ENCODE data around the gene CMTM5.
A peak's percentile ranks its signal among the peaks of the same experiment; 100 is the strongest.

Gene CMTM5

DNA sequence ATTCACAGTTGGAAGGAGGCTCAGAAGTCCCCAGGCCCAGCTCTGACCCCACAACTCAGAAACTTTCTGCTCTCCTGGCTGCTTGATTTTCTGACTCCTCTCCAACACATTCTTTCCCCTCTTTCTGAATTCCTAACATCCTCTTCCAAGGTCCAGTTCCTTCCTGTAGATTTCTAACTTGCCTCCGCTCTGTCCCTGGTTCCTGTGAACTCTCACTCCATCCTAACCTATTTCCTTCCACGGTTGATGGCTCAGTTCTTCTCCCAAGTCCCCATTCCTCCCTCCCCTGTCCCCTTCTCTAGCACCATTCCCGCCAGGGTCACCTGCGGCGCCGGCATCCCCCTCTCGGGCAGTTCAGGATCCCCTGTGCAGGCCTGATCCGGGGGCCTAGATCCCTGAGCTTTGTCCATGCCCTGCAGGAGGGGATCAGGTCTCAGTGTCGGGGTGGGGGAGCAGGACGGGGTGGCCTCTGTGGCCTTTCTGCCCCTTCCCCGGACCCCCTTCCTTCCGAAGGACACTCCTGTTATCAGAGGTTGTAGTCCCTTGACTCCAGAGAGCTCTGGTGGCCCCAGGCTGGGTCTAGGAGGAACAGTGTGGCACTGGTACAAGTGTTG, 18.2 kb upstream of the CMTM5 start:
- no peak for DNase-seq

GRCh38 chr14:23359167-23359626, 17.6 kb upstream of the CMTM5 start:
- DNase-seq, result no peak

DNA sequence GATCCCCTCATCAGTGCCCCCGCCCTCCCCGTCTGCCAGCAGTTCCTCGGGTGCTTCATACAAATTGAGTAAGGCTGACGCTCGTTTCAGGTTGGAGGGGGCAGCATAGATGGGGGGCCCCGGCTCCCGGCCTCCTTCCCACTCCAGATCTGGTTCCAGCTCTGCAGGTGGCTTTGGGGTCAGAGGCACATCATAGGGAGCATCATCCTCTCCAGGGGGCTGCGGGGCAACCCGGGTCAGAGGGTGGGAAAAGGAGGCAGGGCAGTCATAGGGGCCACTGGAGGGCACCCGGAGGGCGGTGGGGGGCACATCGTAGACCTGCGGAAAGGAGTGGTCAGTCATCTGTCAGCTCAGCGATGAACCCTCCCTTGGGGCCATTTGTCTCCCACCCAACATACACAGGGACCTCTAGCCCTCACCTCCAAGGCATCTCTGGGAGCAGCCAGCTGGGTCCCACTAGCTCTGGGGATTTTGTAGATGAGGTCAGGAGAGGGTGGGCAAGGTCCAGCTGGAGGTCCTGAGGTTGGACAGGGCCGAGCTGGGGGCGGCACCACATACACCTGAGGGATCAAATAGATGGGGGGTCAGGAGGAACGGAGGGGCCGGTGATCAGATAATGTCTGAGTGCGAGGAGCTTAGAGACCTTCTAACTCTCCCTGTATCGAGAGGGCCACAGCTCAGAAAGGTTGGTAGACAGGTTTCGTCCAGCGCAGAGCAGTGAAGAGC, 17.0 kb upstream of the CMTM5 start:
- DNase-seq, result no peak

DNA sequence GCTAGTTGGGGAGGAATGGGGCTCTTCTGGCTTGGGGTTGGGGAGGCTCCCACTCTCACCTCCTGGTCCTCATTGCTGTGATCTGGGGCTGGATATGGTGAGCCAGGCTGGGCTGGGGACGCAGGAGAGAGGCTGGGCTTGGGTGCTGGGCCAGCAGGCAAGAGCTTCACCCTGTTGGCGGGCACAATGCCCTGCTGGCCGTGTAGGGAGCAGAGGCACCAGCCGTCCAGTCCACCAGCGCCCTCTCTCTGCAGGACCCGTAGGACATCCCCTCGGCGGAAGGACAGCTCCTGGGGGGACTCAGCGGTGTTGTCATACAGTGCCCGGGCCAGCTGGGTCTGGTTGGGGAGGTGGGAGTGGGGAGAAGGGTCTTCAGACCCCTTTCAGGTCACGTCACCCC, 16.4 kb upstream of the CMTM5 start:
- no peak for DNase-seq

GRCh38 chr14:23361320-23361719, 15.5 kb upstream of the CMTM5 start:
- DNase-seq, result no peak

- no peak for DNase-seq
These were observed 15.1 kb upstream of the CMTM5 start for GRCh38 chr14:23361763-23362162.

GRCh38 chr14:23362200-23362599, 14.6 kb upstream of the CMTM5 start:
- DNase-seq, result peak in 1 of 2 experiments; percentile 1

DNA sequence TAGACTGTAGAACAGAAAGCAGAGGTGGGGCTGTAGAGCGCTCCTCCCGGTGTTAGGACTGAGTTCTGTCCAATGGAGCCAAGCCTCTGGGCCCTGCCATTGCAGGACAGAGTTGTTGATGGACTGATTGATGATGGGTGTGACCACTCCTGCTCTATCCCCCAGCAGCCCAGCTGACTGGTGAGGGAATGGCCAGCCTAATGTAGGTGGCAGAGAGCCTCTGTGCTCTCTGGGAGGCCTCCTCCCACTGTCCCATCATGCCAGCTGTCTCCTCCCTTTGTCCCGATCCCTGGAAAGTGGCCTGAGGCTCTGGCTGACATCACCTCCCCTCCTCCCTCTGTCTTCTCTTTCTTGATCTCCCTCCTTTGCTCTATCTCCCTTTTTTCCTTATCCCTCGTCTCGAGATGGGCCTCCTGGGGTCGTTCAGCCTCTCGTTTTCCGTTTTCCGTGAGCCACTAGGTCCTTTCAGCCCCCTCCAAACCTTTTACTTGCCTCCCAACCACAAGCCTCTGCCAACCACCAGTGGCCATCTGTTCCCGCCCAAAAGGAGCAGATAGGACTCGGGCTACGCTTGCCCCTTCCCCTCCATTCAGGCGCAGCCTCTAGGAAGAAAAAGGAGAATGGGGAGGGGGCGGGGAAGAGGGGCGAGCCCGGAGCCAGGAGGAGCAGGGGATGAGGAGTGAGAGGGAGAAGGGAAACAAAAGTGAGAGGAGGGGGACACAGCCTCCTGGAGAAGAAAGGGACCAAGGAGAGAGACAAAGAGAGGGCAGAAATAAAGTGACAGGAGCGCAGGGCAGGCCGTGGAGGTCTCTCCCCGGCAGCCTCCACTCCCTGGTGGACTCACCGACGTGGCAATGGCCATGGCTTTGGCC, 12.4 kb upstream of the CMTM5 start:
- no peak for DNase-seq

DNA sequence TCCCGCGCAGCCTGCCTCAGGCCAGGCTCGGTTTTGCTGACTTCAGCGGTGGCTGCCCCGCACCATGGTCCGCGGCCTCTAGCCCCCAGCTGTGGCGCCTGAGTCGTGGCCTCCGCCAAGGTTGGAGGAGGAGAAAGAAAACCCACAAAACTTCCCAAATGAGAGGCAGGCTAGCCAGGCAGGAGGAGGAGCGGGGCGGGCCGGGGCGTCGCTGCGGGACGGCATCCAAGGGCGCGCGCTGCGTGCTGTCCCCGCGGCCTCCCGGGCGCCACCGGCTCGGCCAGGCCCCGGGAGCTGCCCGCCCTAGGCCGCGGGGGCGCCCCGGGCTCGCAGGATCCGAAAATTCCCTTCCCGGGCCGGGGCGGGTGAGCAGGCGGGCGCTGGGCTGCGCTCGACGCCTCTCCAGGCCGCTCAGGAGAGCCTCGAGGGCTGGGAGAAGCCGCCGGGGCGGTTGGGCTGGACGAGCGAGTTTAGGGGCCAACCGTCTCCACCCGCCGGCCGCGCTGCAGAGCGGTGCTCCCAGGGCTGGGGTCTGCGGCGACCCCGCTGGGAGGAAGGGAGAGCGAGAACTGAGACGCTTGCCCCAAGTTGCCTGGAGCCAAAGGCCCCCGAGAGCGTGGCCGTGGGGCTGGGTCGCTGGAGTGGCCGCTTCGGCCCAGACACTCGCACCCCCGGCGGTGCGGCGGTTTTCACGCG, 11.7 kb upstream of the CMTM5 start, which contains the start of gene EFS:
Gene EFS, minus strand, starts transcription at position 137 of the 696 bp plus-strand sequence. CDS start 147 bp downstream, outside the sequence.
- no peak for DNase-seq

GRCh38 chr14:23365732-23366425, 11.0 kb upstream of the CMTM5 start:
- no peak for DNase-seq

DNA sequence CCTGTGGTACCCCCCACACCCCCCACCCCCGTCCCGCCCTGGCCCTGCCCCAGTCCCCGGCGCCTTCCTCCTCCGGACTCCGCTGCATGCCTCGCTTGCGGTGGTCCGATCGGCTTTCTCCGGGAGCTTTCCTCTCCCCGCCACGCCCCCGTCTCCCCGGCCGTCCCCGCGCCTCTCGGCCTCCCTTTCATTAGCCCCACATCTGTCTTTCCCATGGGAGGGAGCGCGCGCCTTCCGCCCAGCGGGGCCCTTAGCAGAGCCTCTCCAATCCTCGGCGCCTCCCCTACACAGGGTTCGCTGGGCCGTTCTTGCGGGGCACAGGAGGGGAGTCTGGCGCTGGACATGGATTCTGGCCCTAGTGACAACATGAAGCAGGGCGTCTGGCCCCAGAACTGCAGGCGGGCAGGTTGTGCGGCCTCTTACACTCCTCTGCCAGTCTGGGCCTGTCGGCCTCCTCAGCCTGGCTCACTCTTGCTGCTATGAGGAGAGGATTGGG, 10.4 kb upstream of the CMTM5 start:
- DNase-seq, result no peak

GRCh38 chr14:23370221-23370620, 6.6 kb upstream of the CMTM5 start:
- no peak for DNase-seq

DNA sequence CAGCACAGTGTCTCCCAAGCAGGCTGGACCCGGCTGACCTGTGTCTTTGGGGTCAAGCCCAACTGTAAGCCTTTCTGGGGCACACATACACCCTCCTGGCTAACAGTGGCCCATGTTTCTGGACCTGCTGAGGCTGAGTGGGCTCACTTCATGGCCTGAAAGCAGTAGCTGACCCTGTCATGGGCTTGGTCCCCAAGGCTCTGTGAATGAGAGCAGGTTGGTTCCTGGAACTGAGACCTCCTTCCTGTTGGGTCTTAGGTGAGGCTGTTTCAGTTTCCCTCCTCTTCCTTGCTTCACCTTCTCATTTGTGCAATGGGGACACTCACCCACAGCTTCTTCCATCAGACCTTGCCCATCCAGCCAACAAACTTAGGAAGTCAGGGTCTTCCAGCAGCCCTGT, 5.0 kb upstream of the CMTM5 start:
- DNase-seq, result no peak

DNA sequence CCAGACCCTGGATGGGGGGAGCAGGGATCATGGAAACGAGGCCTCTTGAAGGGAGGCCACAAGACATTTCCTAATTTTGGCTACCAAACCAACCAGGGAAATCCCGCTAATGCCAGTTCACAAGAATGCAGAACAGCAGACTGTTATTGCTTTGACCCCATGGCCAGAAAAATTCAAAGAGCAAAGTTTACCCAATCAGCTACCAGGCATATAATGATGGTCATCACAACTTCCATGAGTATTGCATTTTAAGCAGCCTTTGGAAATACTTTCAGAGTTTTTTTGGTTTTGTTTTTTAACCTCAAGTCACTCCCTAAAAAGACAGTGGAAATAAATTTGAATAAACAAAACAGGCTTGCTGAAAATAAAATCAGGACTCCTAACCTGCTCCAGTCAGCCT, 4.3 kb upstream of the CMTM5 start, which contains the start of gene IL25:
Gene IL25, plus strand, starts transcription at position 301 of the 400 bp plus-strand sequence.
- DNase-seq, result no peak

- DNase-seq, result no peak
These were observed 3.8 kb upstream of the CMTM5 start for GRCh38 chr14:23373041-23373440.

DNA sequence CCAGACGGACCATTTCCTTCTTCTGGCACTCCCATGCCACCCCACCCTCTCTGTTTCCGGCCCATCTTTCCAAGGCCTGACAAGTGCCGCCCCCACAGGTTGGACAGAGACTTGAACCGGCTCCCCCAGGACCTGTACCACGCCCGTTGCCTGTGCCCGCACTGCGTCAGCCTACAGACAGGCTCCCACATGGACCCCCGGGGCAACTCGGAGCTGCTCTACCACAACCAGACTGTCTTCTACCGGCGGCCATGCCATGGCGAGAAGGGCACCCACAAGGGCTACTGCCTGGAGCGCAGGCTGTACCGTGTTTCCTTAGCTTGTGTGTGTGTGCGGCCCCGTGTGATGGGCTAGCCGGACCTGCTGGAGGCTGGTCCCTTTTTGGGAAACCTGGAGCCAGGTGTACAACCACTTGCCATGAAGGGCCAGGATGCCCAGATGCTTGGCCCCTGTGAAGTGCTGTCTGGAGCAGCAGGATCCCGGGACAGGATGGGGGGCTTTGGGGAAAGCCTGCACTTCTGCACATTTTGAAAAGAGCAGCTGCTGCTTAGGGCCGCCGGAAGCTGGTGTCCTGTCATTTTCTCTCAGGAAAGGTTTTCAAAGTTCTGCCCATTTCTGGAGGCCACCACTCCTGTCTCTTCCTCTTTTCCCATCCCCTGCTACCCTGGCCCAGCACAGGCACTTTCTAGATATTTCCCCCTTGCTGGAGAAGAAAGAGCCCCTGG, 1.2 kb upstream of the CMTM5 start:
- DNase-seq, result no peak

DNA sequence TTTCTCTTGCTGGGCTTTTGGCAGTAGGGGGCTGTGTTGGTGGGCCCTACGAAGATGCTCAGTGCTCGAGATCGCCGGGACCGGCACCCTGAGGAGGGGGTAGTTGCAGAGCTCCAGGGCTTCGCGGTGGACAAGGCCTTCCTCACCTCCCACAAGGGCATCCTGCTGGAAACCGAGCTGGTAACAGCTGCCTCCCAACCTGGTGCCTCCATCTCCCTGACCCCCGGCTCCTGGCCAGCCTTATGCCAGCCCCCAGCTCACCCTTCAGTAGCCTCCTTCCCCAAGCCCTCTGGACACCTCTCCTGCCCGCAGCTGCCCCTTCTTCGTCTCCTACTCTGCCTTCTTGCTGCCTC, 328 bp downstream of the CMTM5 start:
- DNase-seq, result no peak

- no peak for DNase-seq
These were observed 1.0 kb downstream of the CMTM5 start for GRCh38 chr14:23377573-23378563.

DNA sequence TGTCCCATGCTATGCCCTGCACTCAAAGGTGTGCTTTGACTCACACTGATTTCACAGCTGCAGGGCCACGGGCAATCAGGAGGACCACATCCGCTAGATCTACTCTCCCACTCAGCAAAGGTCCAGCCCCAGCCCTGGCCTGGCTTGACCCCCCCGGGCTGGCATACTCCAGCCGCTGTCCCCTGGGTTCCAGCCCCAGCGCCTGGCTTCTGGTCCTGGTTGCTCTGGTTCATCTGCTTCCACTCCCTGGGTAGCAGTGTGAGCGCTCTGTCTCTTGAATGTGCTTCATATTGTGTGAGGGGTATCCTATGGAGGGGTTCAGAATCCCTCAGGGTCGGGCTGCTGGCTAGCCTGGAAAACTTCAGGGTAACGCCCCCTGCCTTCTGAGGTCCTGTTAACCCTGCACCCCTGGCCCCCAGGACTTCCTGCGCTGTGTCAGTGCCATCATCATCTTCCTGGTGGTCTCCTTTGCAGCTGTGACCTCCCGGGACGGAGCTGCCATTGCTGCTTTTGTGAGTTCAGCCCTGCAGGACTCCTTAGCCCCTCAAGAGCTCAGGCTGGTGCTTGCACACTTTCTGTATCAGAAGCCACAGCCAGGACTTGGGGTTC, 1.9 kb downstream of the CMTM5 start:
- DNase-seq, result no peak
